GM18507 (cell line): ENCODE measurements around the gene PLIN5.

Source experiments
- DNase-seq: peaks from one replicate; pipeline ENCODE4 v3.0.0; 2011; ENCODE audit warnings: low read depth; ENCODE audit not compliant: insufficient read length; ENCODE audit errors: extremely low spot score
- FAIRE-seq: peaks from 2 replicates; lab custom pipeline; 2011; peaks lifted over from hg19 to GRCh38; lab: Jason Lieb, UNC

The PLIN5 gene

GRCh38 chr19:4510435-4511255 lies 24.4 kb downstream of the PLIN5 start:
- no peak for DNase-seq
- no peak for FAIRE-seq

- FAIRE-seq, result no peak
- DNase-seq, result no peak
Measured at GRCh38 chr19:4508698-4509097, 26.3 kb downstream of the PLIN5 start.

GRCh38 chr19:4507804-4508203 lies 27.2 kb downstream of the PLIN5 start:
- no peak for FAIRE-seq
- DNase-seq, result no peak

GRCh38 chr19:4507150-4507452 lies 27.9 kb downstream of the PLIN5 start:
- FAIRE-seq (no peak), DNase-seq (no peak)

GRCh38 chr19:4506449-4507149 lies 28.4 kb downstream of the PLIN5 start:
- no peak for FAIRE-seq
- DNase-seq, result no peak

- no peak for FAIRE-seq
Measured at GRCh38 chr19:4505570-4506448, 29.2 kb downstream of the PLIN5 start.

GRCh38 chr19:4504891-4505569 lies 30.0 kb downstream of the PLIN5 start:
- FAIRE-seq (no peak), DNase-seq (no peak)

More at GRCh38 chr19:4505570-4506448, 29.2 kb downstream of the PLIN5 start:
- DNase-seq, result no peak

- no peak for DNase-seq
- FAIRE-seq, result no peak
Measured at GRCh38 chr19:4504297-4504701, 30.7 kb downstream of the PLIN5 start.

- no peak for DNase-seq
- FAIRE-seq, result no peak
Measured at GRCh38 chr19:4503825-4504170, 31.2 kb downstream of the PLIN5 start.

GRCh38 chr19:4503132-4503824 lies 31.7 kb downstream of the PLIN5 start:
- DNase-seq (no peak), FAIRE-seq (no peak)

- no peak for FAIRE-seq
Measured at GRCh38 chr19:4502282-4503131, 32.5 kb downstream of the PLIN5 start.

GRCh38 chr19:4501691-4502090 lies 33.3 kb downstream of the PLIN5 start:
- FAIRE-seq (no peak), DNase-seq (no peak)

More at GRCh38 chr19:4502282-4503131, 32.5 kb downstream of the PLIN5 start:
- DNase-seq, result no peak

GRCh38 chr19:4500841-4501591 lies 34.0 kb downstream of the PLIN5 start:
- FAIRE-seq, result no peak
- DNase-seq, result no peak

GRCh38 chr19:4499855-4500254 lies 35.2 kb downstream of the PLIN5 start:
- no peak for FAIRE-seq
- no peak for DNase-seq

- DNase-seq (no peak), FAIRE-seq (no peak)
Measured at GRCh38 chr19:4499318-4499717, 35.7 kb downstream of the PLIN5 start.

- DNase-seq (no peak), FAIRE-seq (no peak)
Measured at GRCh38 chr19:4498694-4499093, 36.3 kb downstream of the PLIN5 start.

GRCh38 chr19:4497770-4498389 lies 37.1 kb downstream of the PLIN5 start:
- DNase-seq, result no peak
- FAIRE-seq, result no peak
